GM19397 (cell line): ENCODE results near the gene COA1.
"Not testable (repeated sequence)": the region's sequence is repeated elsewhere in the genome, so short reads cannot be mapped to it uniquely, and the experiment has no call there.

ENCODE experiments used
- ATAC-seq: cut with Tn5 transposase; IDR thresholded peaks from one replicate; pipeline ENCODE4 v1.9.1; 2021; ENCODE audit warnings: mild to moderate bottlenecking, moderate library complexity; ENCODE audit not compliant: unreplicated experiment

Gene COA1

DNA sequence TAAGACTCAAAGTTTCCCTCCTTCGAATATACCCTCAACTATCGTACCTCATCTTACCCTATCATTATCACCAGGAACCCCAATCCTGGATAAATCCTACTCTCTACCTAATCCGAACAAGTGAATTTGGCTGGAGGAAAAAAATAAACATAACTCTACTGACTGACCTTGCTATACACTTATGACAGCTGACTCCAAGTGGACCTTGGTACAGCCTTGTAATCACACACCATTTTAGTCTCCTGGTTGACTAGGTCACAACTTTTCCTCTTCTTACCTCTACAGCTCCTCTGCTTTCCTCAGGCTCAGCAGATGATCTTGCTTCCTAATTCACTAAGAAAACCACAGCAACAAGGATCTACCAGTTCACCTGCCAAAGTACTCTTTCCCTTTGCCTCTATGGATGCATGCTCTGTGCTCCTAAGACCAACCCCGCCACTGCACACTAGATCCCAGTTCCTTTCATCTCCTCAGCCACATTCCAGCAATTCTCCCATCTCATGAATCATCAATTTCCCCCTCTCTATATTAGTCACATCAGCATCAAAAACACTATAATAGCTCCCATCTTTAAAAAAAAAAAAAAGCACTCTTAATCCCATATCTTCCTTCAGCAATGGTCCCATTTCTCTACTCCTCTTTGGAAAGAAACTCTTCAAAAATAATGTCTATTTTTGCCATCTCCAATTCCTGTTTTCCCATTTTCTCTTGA lies 35.5 kb downstream of the COA1 start:
- ATAC-seq = no peak

DNA sequence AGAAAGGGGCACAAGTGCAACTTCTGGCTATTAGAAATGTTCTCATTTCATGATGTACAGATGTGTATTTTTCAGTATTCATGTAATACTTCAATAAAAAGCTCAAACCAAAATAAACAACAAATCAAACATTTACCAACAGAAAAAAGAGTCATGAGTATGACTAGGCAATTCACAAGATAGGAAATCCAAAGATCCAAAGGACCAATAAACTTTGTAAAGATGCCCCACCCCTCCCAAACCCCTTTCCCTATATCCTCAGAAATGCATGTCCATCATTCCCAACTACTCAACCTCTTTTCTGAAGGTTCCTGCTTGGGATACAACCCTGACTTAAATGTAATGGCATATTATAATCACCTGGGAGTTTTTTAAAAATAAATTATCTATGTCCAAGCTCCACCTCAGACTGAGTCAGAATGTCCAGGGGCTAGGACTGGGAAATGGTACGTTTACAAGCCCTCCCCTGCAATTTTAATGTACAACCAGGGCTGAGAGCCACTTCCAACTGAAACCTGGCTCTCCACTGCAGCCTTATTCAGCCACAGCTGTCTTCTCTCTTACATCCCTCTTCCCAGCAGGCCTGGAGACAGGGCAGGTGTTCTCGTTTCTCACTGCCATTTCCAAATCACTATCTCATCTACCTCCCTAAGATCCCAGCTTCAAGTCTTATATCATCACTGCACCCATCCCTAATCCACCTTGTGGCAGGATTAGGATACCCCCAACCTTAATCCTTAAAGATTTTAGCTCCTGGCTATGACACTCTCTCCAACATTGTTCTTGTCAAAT lies 36.5 kb downstream of the COA1 start:
- no peak for ATAC-seq

DNA sequence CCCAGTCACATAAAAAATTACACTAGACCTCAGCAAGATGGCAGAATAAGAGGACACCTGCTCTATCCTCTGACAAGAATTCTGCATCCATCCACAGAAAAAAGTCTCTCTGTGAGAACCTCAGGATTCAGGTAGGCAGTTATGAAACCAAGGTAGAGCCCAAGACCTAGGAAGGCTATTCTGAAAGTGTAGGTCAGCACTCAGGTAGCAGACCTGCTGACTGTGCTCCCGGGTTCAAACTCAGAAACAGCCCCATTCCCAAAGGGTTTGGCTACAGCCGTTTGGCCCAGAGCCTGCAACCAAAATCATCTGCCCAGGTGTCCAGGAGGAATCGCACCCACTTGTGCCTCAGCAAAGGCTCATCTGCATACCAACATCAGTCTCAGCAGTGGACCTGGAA lies 37.7 kb downstream of the COA1 start:
- ATAC-seq = no peak

GRCh38 chr7:43689115-43689514 lies 40.2 kb downstream of the COA1 start:
- ATAC-seq = no peak

DNA sequence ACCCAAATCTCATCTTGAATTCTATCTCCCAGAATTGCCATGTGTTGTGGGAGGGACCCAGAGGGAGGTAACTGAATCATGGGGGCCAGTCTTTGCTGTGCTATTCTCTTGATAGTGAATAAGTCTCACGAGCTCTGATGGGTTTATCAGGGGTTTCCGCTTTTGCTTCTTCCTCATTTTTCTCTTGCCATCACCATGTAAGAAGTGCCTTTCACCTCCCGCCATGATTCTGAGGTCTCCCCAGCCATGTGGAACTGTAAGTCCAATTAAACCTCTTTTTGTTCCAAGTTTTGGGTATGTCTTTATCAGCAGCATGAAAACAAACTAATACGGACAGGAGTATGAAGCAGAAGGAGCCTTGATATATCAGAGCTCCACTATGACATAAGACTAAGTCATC lies 41.5 kb downstream of the COA1 start:
- ATAC-seq = not testable (repeated sequence)

GRCh38 chr7:43686991-43687390 lies 42.3 kb downstream of the COA1 start:
- no peak for ATAC-seq

GRCh38 chr7:43680736-43681135 lies 48.6 kb downstream of the COA1 start:
- no peak for ATAC-seq

DNA sequence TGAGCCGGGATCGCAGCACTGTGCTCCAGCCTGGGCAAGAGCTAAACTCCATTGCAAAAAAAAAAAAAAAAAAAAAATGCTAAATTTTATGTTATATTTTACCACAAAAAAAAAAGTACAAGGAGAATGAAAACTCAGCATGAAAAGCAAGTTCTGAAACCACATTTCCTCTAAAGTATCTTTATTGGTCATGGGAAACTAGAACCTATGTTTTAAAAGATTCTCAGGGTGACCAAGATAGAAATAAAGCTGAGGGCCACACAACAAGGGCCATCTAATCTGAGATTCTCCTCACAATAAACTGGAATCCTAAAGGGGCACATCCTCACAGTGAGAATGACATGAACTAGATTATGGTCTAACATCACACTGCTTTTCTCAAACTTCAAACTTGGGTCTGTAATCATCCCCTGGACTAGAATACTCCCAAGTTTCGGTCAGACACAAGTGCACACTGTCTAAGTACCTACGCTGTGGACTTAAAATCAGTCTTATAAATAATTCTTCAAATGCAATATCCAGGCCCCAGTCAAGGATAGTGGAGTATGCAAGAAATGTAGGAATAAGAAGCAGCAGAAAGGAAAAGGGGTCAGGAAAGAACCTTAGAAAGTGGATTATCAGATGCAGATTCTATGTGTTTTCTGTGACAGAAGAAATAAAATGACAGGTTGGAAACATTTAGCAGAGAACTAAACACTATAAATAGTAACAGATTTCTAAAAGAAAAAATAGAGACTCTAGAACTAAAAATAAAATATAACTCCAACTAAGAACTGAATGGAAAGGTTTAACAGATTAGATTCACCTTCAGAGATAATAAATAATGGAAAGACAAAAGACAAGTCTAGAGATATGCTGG lies 49.9 kb downstream of the COA1 start:
- ATAC-seq = no peak

DNA sequence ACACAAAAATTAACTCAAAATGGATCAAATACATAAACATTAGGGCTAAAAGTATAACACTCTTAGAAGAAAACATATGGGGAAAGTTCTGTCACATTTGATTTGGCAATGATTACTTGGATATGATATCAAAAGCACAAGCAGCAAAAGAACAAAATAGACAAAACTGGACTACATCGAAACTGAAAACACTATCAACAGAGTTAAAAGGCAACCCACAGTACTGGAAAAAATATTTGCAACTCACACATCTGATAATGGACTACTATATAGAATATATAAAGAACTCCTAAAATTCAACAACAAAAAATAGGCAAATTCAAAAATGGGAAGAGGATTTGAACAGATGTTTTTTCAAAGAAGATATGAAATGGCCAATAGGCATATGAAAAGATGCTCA lies 51.0 kb downstream of the COA1 start:
- ATAC-seq = no peak

GRCh38 chr7:43677864-43678263 lies 51.5 kb downstream of the COA1 start:
- no peak for ATAC-seq

DNA sequence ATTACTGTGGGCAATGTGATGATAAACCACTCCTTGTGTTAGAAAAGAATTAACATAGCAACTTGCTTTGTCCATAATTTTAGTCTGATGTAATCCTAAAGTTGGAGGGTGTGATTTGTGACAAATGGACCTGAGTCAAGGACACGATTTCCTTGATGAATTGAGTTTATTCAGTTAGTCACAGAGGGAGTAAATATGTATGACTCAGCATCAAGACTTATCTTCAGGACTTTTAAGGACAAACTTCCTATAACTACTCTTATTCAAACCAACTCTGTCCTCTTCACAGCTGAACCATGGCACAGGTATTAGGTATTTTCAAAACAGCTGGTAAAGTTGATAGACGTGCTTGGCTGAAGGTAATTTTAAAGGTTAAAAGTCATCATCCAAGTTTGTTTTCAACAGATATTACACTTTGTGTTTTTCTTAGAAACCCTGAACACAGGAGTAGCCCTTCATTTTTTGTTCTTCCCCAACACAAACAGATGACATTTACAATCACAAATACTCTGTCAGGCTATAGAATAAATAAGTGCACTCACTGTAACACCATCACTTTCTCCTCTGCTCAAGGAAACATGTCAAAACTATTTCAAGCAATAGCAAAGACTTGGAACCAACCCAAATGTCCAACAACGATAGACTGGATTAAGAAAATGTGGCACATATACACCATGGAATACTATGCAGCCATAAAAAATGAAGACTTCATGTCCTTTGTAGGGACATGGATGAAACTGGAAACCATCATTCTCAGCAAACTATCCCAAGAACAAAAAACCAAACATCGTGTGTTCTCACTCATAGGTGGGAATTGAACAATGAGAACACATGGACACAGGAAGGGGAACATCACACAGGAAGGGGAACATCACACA lies 54.5 kb downstream of the COA1 start:
- no peak for ATAC-seq

DNA sequence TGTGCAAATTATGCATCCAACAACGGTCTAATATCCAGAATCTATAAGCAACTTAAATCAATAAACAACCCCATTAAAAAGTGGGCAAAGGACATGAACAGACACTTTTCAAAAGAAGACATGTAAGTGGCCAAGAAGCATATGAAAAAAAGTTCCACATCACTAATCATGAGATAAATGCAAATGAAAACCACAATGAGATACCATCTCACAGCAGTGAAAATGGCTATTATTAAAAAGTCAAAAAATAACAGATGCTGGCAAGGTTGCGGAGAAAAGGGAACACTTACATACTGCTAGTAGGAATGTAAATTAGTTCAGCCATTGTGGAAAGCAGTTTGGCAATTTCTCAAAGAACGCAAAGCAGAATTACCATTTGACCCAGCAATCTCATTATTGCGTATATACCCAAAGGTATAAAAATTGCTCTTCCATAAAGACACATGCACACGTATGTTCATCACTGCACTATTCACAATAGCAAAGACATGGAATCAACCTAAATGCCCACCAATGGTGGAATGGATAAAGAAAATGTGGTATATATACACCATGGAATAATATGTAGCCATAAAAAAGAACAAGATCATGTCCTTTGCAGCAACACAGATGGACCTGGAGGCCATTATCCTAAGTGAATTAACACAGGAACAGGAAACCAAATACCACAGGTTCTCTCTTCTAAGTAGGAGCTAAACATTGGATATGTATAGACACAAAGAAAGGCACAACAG lies 55.9 kb downstream of the COA1 start:
- not testable (repeated sequence) for ATAC-seq

- ATAC-seq = no peak
Measured at GRCh38 chr7:43671521-43671920, 57.8 kb downstream of the COA1 start.

DNA sequence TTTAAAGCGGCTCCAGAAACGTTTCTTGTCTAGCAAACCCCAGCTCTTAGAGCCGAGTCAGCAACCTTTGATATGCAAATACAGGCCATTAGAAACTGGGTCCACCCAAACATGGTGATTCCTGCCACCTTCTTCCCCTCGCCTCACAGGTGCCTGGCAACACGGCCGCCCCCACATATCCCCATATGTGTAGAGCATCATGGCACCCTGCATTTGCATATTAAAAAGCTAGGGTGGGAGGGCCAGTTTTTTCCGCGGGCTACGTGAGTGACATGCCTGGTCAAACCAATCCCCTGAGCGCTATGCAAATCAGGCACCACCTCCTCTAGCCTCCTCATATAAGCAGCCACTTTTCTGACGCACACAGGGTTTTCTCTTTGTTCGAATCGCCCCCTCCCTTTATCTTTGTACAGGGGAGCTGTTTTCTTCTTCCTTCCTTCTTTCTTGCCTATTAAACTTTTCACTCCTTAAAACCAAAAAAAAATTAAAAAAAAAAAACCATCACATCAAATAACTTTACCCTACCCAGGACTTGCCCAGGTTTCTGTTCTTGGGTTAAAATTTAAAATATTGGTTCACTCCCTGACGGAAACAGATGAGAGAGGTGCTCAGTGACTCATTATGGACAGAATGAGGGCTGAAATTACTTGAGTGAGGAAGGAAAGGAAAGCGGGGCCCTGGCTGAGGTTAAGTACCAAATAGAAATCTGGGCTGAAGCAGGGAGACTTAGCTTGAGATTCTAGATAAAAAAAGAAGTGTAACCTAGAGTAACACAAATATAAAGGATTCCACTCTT lies 59.8 kb downstream of the COA1 start:
- no peak for ATAC-seq

DNA sequence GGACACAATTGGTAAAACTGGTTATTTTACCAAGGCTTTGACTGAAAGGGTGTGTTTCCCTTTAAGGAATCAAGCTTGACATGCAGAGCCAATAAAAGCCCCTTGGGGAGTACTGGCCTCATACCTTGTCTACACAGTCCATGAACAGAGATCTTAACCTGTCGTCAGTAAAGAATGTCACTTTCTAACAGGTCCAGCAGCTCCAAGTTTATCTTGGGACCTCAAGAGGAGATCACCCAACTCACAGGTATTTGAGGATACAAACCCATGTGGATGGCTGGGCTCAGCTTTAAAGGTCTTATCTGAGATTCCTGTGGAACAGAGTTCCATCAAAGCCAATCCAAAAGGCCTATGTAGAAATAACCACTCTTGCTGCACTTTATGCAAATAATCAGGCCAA lies 61.3 kb downstream of the COA1 start:
- no peak for ATAC-seq

- ATAC-seq = no peak
Measured at GRCh38 chr7:43666938-43667337, 62.4 kb downstream of the COA1 start.

GRCh38 chr7:43664681-43665080 lies 64.6 kb downstream of the COA1 start:
- no peak for ATAC-seq

- no peak for ATAC-seq
Measured at GRCh38 chr7:43660141-43660540, 69.2 kb downstream of the COA1 start.

GRCh38 chr7:43659549-43659896 lies 69.8 kb downstream of the COA1 start:
- no peak for ATAC-seq
